Transverse colon (tissue), 4 donors: ENCODE data around the gene KLF7. TPM values are rescaled to one million over a fixed set of nuclear protein-coding genes. Genes with fewer than 3 reads are reported as not detected.

Source experiments
- DNase-seq: peaks from one replicate; pipeline ENCODE4 v3.0.0-alpha.2; 2019
- H3K27ac ChIP-seq, 4 donors: fragments of 200-600 bp; sonication (generic); 2 replicates each; pipeline ENCODE4 v1.5.1; 2016 to 2018; ENCODE audit warnings: inconsistent platforms in 4 of 4
- H3K27me3 ChIP-seq: fragments of 200-600 bp; sonication (generic); 2 replicates; pipeline ENCODE4 v1.5.1; 2017; ENCODE audit warnings: inconsistent platforms
- H3K36me3 ChIP-seq, 4 donors: fragments of 200-600 bp; sonication (generic); 2 replicates each; pipeline ENCODE4 v1.5.1; 2017 to 2019; ENCODE audit warnings: inconsistent platforms in 4 of 4
- H3K4me1 ChIP-seq, 4 donors: fragments of 200-600 bp; sonication (generic); 2 replicates each; pipeline ENCODE4 v1.5.1; 2017 to 2020; ENCODE audit warnings: inconsistent platforms in 4 of 4
- H3K4me3 ChIP-seq, 4 donors: fragments of 200-600 bp; sonication (generic); 1 replicate in 1 of 4; 2 replicates in 3 of 4; pipeline versions ENCODE4 v1.5.1 to v1.6.1; 2017 to 2019; ENCODE audit warnings: inconsistent platforms in 4 of 4
- H3K9me3 ChIP-seq, 2 donors: fragments of 200-600 bp; sonication (generic); 2 replicates each; pipeline ENCODE4 v1.5.1; 2017 to 2019; ENCODE audit warnings: inconsistent platforms in 2 of 2
- EP300 ChIP-seq: sonication (generic); formaldehyde crosslinking; IDR thresholded peaks from one replicate; pipeline ENCODE4 v1.6.1; 2017; ENCODE audit warnings: antibody characterized with exemption, low read depth
- POLR2A ChIP-seq: fragments of 450-650 bp; IDR thresholded peaks from one replicate; pipeline ENCODE4 v1.6.1; 2016; ENCODE audit warnings: antibody characterized with exemption, mild to moderate bottlenecking, moderate library complexity
- POLR2AphosphoS5 ChIP-seq, 3 donors: sonication (generic); formaldehyde crosslinking; IDR thresholded peaks; one replicate each; pipeline ENCODE4 v1.6.1; 2016; ENCODE audit warnings: antibody characterized with exemption in 3 of 3
- WGBS, 2 donors: methylation state at CpG; one replicate each; pipeline ENCODE4 v1.1.5; 2018; ENCODE audit warnings: low coverage in 1 of 2; 5-methylcytosine and 5-hydroxymethylcytosine counted together
- in situ Hi-C, 4 donors: fragments of 200-750 bp; cut with MboI; loops; one replicate each; pipeline versions ENCODE4 v1.15.0 to v1.15.1; 2017; ENCODE audit warnings: low sequenced_read_pairs in 3 of 4, low pct_ligation_motif_present in 1 of 4, low pct_unique_long_range_greater_than_20kb in 1 of 4
- intact Hi-C: fragments of 100-400 bp; cut with DNase I; formaldehyde crosslinking; loops from one replicate; pipeline ENCODE4 v1.15.1; 2023; ENCODE audit warnings: low total_unique reads
- total RNA-seq, 4 donors: library from RNA; depleted of rRNA; stranded (reverse); fragments of >200 nt; gene quantifications; one replicate each; pipeline ENCODE4 v1.1.0, GENCODE V29; 2016
- TF ChIP-seq, protein P1 (sequence below), 5 experiments: fragments of 200-600 bp in 3 of 5; fragments of 450-650 bp in 2 of 5; sonication (generic) in 3 of 5; IDR thresholded peaks; 1 replicate in 2 of 5; 2 replicates in 3 of 5; pipeline ENCODE4 v1.5.1; 2016 to 2017; ENCODE audit warnings: antibody characterized with exemption in 5 of 5, inconsistent platforms in 3 of 5, mild to moderate bottlenecking in 2 of 5, moderate library complexity in 1 of 5

The KLF7 gene
- total RNA-seq, 4 donors from 2014 or later: 6.2 to 43.4 (median 6.8) TPM

DNA sequence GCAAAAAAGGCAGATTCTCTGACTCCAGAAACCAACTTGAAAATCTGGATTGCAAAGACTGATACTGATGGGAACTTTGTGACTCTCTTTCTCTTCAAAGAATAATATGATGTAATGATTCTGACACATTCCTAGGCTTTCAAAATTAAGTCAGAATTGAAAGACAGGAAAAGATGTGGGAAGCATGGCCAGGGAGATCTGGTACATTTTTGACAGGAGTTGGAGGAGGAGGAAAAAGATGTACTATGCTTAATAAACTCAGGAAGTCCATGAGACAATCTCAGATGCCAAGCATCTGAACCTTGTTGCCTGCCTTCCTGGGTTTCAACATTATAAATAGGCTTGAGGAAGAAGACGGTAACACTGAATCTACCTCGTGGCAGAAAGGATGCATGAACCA lies 34.2 kb downstream of the KLF7 start:
- peak overlapping the region; percentile 13 to 69 (median 55) for H3K27ac ChIP-seq
- TF ChIP-seq EP300: no peak
- in situ Hi-C loops: no loop called here
- peaks cover 14 to 54% (median 27%) of the 10 kb centered on the region in 4 donors for H3K4me1 ChIP-seq
- intact Hi-C loops: no loop called here
- no peaks in the 10 kb centered on the region for H3K9me3 ChIP-seq
- no peaks in the 10 kb centered on the region for H3K27me3 ChIP-seq
- H3K36me3 ChIP-seq: no peaks in the 10 kb centered on the region
- no peak overlapping the region for H3K4me3 ChIP-seq
- DNase-seq: no peak
- 63 to 82% methylated on average over 2 of the region's 2 CpGs for WGBS, 2 donors

GRCh38 chr2:207130958-207131521 lies 34.7 kb downstream of the KLF7 start:
- in situ Hi-C loops (no loop called here), intact Hi-C loops (no loop called here)
- no peak overlapping the region for H3K4me3 ChIP-seq
- H3K36me3 ChIP-seq: no peaks in the 10 kb centered on the region
- H3K27ac ChIP-seq: peak overlapping the region; percentile 8 to 57 (median 33)
- WGBS, 2 donors: 77 to 90% methylated on average over 1 to 2 of the region's 2 CpGs
- TF ChIP-seq POLR2AphosphoS5 (IDR thresholded peaks at IDR 0.05): no peak
- TF ChIP-seq EP300: no peak
- peaks cover 10 to 48% (median 23%) of the 10 kb centered on the region in 4 donors for H3K4me1 ChIP-seq
- DNase-seq: no peak
- H3K27me3 ChIP-seq: no peaks in the 10 kb centered on the region
- H3K9me3 ChIP-seq: no peaks in the 10 kb centered on the region

DNA sequence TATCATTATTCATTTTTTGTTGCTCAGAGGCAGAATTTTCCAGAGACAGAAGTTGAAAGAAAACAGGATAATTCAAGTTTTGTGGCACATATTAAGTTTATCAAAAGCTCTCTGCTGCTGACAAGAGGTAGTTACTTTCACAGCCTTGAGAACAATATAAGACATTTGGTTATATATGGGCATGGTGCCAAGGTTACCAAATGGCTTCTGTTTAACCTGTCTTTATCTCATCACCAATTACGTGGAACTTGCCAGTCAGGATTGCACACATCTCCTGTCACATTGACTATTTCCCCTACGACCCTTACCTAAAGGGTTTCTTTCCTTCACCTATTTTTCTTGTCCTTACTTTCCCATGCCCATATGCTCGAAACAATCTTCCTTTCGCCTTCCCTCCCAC lies 35.9 kb downstream of the KLF7 start:
- peaks cover 7 to 36% (median 13%) of the 10 kb centered on the region in 4 donors for H3K4me1 ChIP-seq
- in situ Hi-C loops: no loop called here
- H3K27ac ChIP-seq: no peak overlapping the region
- TF ChIP-seq, protein P1, sequence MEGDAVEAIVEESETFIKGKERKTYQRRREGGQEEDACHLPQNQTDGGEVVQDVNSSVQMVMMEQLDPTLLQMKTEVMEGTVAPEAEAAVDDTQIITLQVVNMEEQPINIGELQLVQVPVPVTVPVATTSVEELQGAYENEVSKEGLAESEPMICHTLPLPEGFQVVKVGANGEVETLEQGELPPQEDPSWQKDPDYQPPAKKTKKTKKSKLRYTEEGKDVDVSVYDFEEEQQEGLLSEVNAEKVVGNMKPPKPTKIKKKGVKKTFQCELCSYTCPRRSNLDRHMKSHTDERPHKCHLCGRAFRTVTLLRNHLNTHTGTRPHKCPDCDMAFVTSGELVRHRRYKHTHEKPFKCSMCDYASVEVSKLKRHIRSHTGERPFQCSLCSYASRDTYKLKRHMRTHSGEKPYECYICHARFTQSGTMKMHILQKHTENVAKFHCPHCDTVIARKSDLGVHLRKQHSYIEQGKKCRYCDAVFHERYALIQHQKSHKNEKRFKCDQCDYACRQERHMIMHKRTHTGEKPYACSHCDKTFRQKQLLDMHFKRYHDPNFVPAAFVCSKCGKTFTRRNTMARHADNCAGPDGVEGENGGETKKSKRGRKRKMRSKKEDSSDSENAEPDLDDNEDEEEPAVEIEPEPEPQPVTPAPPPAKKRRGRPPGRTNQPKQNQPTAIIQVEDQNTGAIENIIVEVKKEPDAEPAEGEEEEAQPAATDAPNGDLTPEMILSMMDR (IDR thresholded peaks at IDR 0.05): no peak
- TF ChIP-seq POLR2AphosphoS5 (IDR thresholded peaks at IDR 0.05) (no peak), POLR2A (no peak), EP300 (no peak)
- H3K36me3 ChIP-seq: no peaks in the 10 kb centered on the region
- H3K9me3 ChIP-seq: no peaks in the 10 kb centered on the region
- 72 to 76% methylated on average over 4 of the region's 4 CpGs for WGBS, 2 donors
- no peaks in the 10 kb centered on the region for H3K27me3 ChIP-seq
- DNase-seq: no peak
- H3K4me3 ChIP-seq: no peak overlapping the region
- intact Hi-C loops: no loop called here

DNA sequence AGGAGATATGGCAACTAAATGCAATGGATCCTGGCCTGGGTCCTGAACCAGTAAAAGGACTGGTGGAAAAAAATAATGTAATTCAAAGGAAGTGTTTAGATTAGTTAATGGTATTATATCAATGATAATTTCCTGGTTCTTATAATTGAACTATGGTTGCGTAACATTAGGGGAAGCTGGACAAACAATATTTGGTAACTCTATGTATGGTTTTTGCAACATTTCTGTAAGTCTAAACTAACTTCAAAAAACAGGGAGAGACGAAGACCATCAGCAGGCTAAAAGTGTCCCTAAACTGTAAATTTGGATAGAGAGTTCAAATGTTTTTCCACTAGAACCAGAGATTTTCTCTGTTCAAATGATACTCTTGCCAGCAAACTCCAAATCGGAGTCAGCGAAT lies 36.9 kb downstream of the KLF7 start:
- WGBS, 2 donors: 91 to 93% methylated on average over 4 of the region's 4 CpGs
- no peaks in the 10 kb centered on the region for H3K9me3 ChIP-seq
- no peak overlapping the region for H3K4me3 ChIP-seq
- in situ Hi-C loops: no loop called here
- peaks cover 0 to 29% (median 5%) of the 10 kb centered on the region in 4 donors for H3K4me1 ChIP-seq
- TF ChIP-seq, protein P1 (IDR thresholded peaks at IDR 0.05): no peak
- TF ChIP-seq POLR2A (no peak), EP300 (no peak), POLR2AphosphoS5 (IDR thresholded peaks at IDR 0.05) (no peak)
- no peak for DNase-seq
- H3K27me3 ChIP-seq: no peaks in the 10 kb centered on the region
- no peaks in the 10 kb centered on the region for H3K36me3 ChIP-seq
- intact Hi-C loops: no loop called here
- no peak overlapping the region for H3K27ac ChIP-seq

GRCh38 chr2:207126724-207127308 lies 38.9 kb downstream of the KLF7 start:
- intact Hi-C loops: no loop called here
- Histone ChIP-seq H3K27ac (no peak overlapping the region), H3K36me3 (no peaks in the 10 kb centered on the region), H3K9me3 (no peaks in the 10 kb centered on the region), H3K4me1 (peaks cover 0 to 13% (median 8%) of the 10 kb centered on the region in 4 donors), H3K4me3 (no peak overlapping the region), H3K27me3 (no peaks in the 10 kb centered on the region)
- 81 to 83% methylated on average over 3 to 4 of the region's 4 CpGs for WGBS, 2 donors
- in situ Hi-C loops: no loop called here
- no peak for DNase-seq
- TF ChIP-seq POLR2A (no peak), POLR2AphosphoS5 (IDR thresholded peaks at IDR 0.05) (no peak), EP300 (no peak)
- TF ChIP-seq, protein P1 (IDR thresholded peaks at IDR 0.05): no peak
